ENCODE measurements around the gene HEPH. TPM values are rescaled to one million over a fixed set of nuclear protein-coding genes. Genes with fewer than 3 reads are reported as not detected.
"Not testable (repeated sequence)": the region's sequence is repeated elsewhere in the genome, so short reads cannot be mapped to it uniquely, and the experiment has no call there.

The HEPH gene
- total RNA-seq, 2 experiments from 2014 or later, result not detected

GRCh38 chrX:66233209-66233608 lies 69.2 kb downstream of the HEPH start:
- no peaks in the 10 kb centered on the region for H3K36me3 ChIP-seq (ENCODE audit: insufficient read depth, low read length)
- no peak overlapping the region for H3K4me2 ChIP-seq (ENCODE audit: low read length)
- no peak overlapping the region for H3K27ac ChIP-seq (ENCODE audit: low read depth, low read length, poor library complexity, severe bottlenecking)
- no peaks in the 10 kb centered on the region for H4K20me1 ChIP-seq (ENCODE audit: insufficient read depth, low read length)
- H2AFZ ChIP-seq (ENCODE audit: low read length), result no peak overlapping the region
- no peaks in the 10 kb centered on the region for H3K79me2 ChIP-seq (ENCODE audit: insufficient read depth, low read depth, low read length)
- H3K9me2 ChIP-seq (ENCODE audit: insufficient read depth, low read length), result no peaks in the 10 kb centered on the region
- ChIA-PET POLR2A (no interaction called here), CTCF (ENCODE audit: unreplicated experiment) (no interaction called here)
- TF ChIP-seq CTCF (conservative IDR thresholded peaks at IDR 0.05; ENCODE audit: low read length) (no peak), EZH2phosphoT487 (IDR thresholded peaks at IDR 0.05; ENCODE audit: borderline replicate concordance, low read depth, low read length) (no peak)
- H3K4me3 ChIP-seq (ENCODE audit: low read depth, low read length, poor library complexity, severe bottlenecking), result no peak overlapping the region
- BruUV-seq (replicated peaks), result no TSS peak
- DNase-seq (ENCODE audit: low spot score), result no peak
- no peaks in the 10 kb centered on the region for H3K4me1 ChIP-seq (ENCODE audit: insufficient read depth, low read length, poor library complexity, severe bottlenecking)
- no peaks in the 10 kb centered on the region for H3K9me3 ChIP-seq (ENCODE audit: low read length)
- intact Hi-C loops (cut with micrococcal nuclease; ENCODE audit: unreplicated experiment), result no loop called here

GRCh38 chrX:66233904-66234303 lies 69.9 kb downstream of the HEPH start:
- H3K4me3 ChIP-seq (ENCODE audit: low read depth, low read length, poor library complexity, severe bottlenecking); H3K27ac ChIP-seq (ENCODE audit: low read depth, low read length, poor library complexity, severe bottlenecking); H3K79me2 ChIP-seq (ENCODE audit: insufficient read depth, low read depth, low read length); H3K4me2 ChIP-seq (ENCODE audit: low read length); H3K9me2 ChIP-seq (ENCODE audit: insufficient read depth, low read length); H3K36me3 ChIP-seq (ENCODE audit: insufficient read depth, low read length); H4K20me1 ChIP-seq (ENCODE audit: insufficient read depth, low read length); BruUV-seq (replicated peaks); H2AFZ ChIP-seq (ENCODE audit: low read length); H3K4me1 ChIP-seq (ENCODE audit: insufficient read depth, low read length, poor library complexity, severe bottlenecking); CTCF ChIA-PET (ENCODE audit: unreplicated experiment); DNase-seq (ENCODE audit: low spot score); POLR2A ChIA-PET; H3K9me3 ChIP-seq (ENCODE audit: low read length); intact Hi-C loops (cut with micrococcal nuclease; ENCODE audit: unreplicated experiment): not testable (repeated sequence)

- POLR2A ChIA-PET, result no interaction called here
- TF ChIP-seq EZH2phosphoT487 (IDR thresholded peaks at IDR 0.05; ENCODE audit: borderline replicate concordance, low read depth, low read length) (no peak), CTCF (conservative IDR thresholded peaks at IDR 0.05; ENCODE audit: low read length) (no peak)
- no peaks in the 10 kb centered on the region for H3K4me1 ChIP-seq (ENCODE audit: insufficient read depth, low read length, poor library complexity, severe bottlenecking)
- no peak overlapping the region for H3K4me2 ChIP-seq (ENCODE audit: low read length)
- BruUV-seq (replicated peaks), result no TSS peak
- no peaks in the 10 kb centered on the region for H3K79me2 ChIP-seq (ENCODE audit: insufficient read depth, low read depth, low read length)
- no peak overlapping the region for H3K27ac ChIP-seq (ENCODE audit: low read depth, low read length, poor library complexity, severe bottlenecking)
- H3K4me3 ChIP-seq (ENCODE audit: low read depth, low read length, poor library complexity, severe bottlenecking), result no peak overlapping the region
- H2AFZ ChIP-seq (ENCODE audit: low read length), result no peak overlapping the region
- no peaks in the 10 kb centered on the region for H4K20me1 ChIP-seq (ENCODE audit: insufficient read depth, low read length)
- no peaks in the 10 kb centered on the region for H3K36me3 ChIP-seq (ENCODE audit: insufficient read depth, low read length)
- H3K9me2 ChIP-seq (ENCODE audit: insufficient read depth, low read length), result no peaks in the 10 kb centered on the region
- intact Hi-C loops (cut with micrococcal nuclease; ENCODE audit: unreplicated experiment), result no loop called here
- CTCF ChIA-PET (ENCODE audit: unreplicated experiment), result no interaction called here
- H3K9me3 ChIP-seq (ENCODE audit: low read length), result no peaks in the 10 kb centered on the region
- no peak for DNase-seq (ENCODE audit: low spot score)
These were observed 91.4 kb downstream of the HEPH start for GRCh38 chrX:66255359-66255967.

Data from OCI-LY7 (cell line).